SU-DHL-6 (cell line): Measurements from ENCODE around the gene CNKSR3.

Experiments used
- CTCF ChIP-seq: fragments of 200-600 bp; sonication (generic); IDR thresholded peaks from one replicate; pipeline ENCODE4 v1.5.1; 2017; ENCODE audit warnings: antibody characterized with exemption, mild to moderate bottlenecking, low read length, moderate library complexity; ENCODE audit not compliant: insufficient read depth, poor library complexity, severe bottlenecking
- EZH2phosphoT487 ChIP-seq: fragments of 200-600 bp; sonication (generic), shearing (Covaris generic); conservative IDR thresholded peaks from 2 replicates; pipeline ENCODE4 v1.6.1; 2018; ENCODE audit warnings: mild to moderate bottlenecking, antibody characterized with exemption, low read length, moderate library complexity, mixed read lengths

GRCh38 chr6:154511791-154512190, 1.3 kb upstream of the CNKSR3 start:
- no peak for TF ChIP-seq CTCF
- no peak for TF ChIP-seq EZH2phosphoT487
